Activated CD8-positive, alpha-beta T cell treated with anti-CD3 and anti-CD28 coated beads for 36 hours (primary cell): ENCODE results near the gene TSGA10IP. TPM values are rescaled to one million over a fixed set of nuclear protein-coding genes. Genes with fewer than 3 reads are reported as not detected.

ENCODE experiments used
- ATAC-seq: fragments of 200-7000 bp; cut with Tn5 transposase; one replicate; pipeline ENCODE4 v1.10.0; 2021; ENCODE audit warnings: mild to moderate bottlenecking, moderate library complexity
- CTCF ChIA-PET: fragments of 350-600 bp; sonication (Branson Sonifier 250); formaldehyde crosslinking; loops from one replicate; lab custom pipeline; 2021; ENCODE audit warnings: antibody characterized with exemption; lab: Charles Lee
- POLR2A ChIA-PET: fragments of 350-600 bp; sonication (Branson Sonifier 250); formaldehyde crosslinking; loops from one replicate; lab custom pipeline; 2021; ENCODE audit warnings: antibody characterized with exemption; lab: Charles Lee
- DNase-seq: peaks from one replicate; pipeline ENCODE4 v3.0.0-alpha.2; 2020
- H3K27ac Mint-ChIP-seq: one replicate; pipeline ENCODE4 v1.8.0; 2021; ENCODE audit warnings: mild to moderate bottlenecking, mixed read lengths
- H3K27me3 Mint-ChIP-seq: one replicate; pipeline ENCODE4 v1.8.0; 2021; ENCODE audit warnings: mixed read lengths
- H3K36me3 Mint-ChIP-seq: one replicate; pipeline ENCODE4 v1.8.0; 2021; ENCODE audit warnings: low read depth, mixed read lengths
- H3K4me1 Mint-ChIP-seq: one replicate; pipeline ENCODE4 v1.8.0; 2021; ENCODE audit warnings: low read depth, mixed read lengths
- H3K4me3 Mint-ChIP-seq: one replicate; pipeline ENCODE4 v1.8.0; 2021; ENCODE audit warnings: mild to moderate bottlenecking, moderate library complexity, mixed read lengths
- H3K9me3 Mint-ChIP-seq: one replicate; pipeline ENCODE4 v1.8.0; 2021; ENCODE audit warnings: mixed read lengths
- CTCF ChIP-seq: fragments of 200-600 bp; IDR thresholded peaks from one replicate; pipeline ENCODE4 v1.8.0; 2022; ENCODE audit warnings: antibody characterized with exemption, mild to moderate bottlenecking
- intact Hi-C: fragments of 100-400 bp; cut with micrococcal nuclease; formaldehyde crosslinking; loops from one replicate; pipeline ENCODE4 v1.10.0; 2022
- total RNA-seq, 2 experiments: library from RNA; stranded (reverse); gene quantifications; one replicate each; pipeline ENCODE4 v1.2.3, GENCODE V29; 2021

The TSGA10IP gene
- total RNA-seq, 2 experiments from 2014 or later: not detected

- CTCF ChIA-PET: interaction anchor here (1.3 kb wide), 1 partner anchor 9 kb away, joined by 3 read pairs; no protein-coding TSS in a partner anchor
- Mint-ChIP-seq H3K4me3 (no peak overlapping the region), H3K27me3 (no peaks in the 10 kb centered on the region), H3K36me3 (no peaks in the 10 kb centered on the region), H3K4me1 (peaks cover 7% of the 10 kb centered on the region), H3K9me3 (no peaks in the 10 kb centered on the region), H3K27ac (no peak overlapping the region)
- TF ChIP-seq CTCF: no peak
- intact Hi-C loops: no loop called here
- ATAC-seq (no peak), DNase-seq (no peak)
- POLR2A ChIA-PET: interaction anchor here (0.7 to 0.9 kb wide), 2 partner anchors 75 to 91 kb away, joined by 3 to 4 read pairs; no protein-coding TSS in a partner anchor
Measured at GRCh38 chr11:65952052-65952521, 6.8 kb downstream of the TSGA10IP start.

- no peak overlapping the region for H3K4me3 Mint-ChIP-seq
- H3K36me3 Mint-ChIP-seq: no peaks in the 10 kb centered on the region
- DNase-seq (no peak), ATAC-seq (no peak)
- ChIA-PET POLR2A (interaction anchor here (1.8 kb wide), 1 partner anchor 63 kb away, joined by 5 read pairs; the partner anchor contains the start of gene CCDC85B), CTCF (interaction anchor here (0.6 to 1.3 kb wide), 2 partner anchors 10 to 35 kb away, joined by 3 read pairs; no protein-coding TSS in a partner anchor)
- intact Hi-C loops: no loop called here
- TF ChIP-seq CTCF: no peak
- peaks cover 18% of the 10 kb centered on the region for H3K4me1 Mint-ChIP-seq
- H3K27ac Mint-ChIP-seq: no peak overlapping the region
- no peaks in the 10 kb centered on the region for H3K27me3 Mint-ChIP-seq
- no peaks in the 10 kb centered on the region for H3K9me3 Mint-ChIP-seq
Measured at GRCh38 chr11:65953471-65953870, 8.2 kb downstream of the TSGA10IP start.

- Mint-ChIP-seq H3K27ac (no peak overlapping the region), H3K4me3 (no peak overlapping the region), H3K27me3 (no peaks in the 10 kb centered on the region), H3K9me3 (no peaks in the 10 kb centered on the region), H3K36me3 (no peaks in the 10 kb centered on the region), H3K4me1 (peaks cover 20% of the 10 kb centered on the region)
- TF ChIP-seq CTCF: no peak
- ATAC-seq (no peak), DNase-seq (no peak)
- intact Hi-C loops: no loop called here
- ChIA-PET CTCF (interaction anchor here (1.2 kb wide), 1 partner anchor 38 kb away, joined by 3 read pairs; no protein-coding TSS in a partner anchor), POLR2A (interaction anchor here (1.8 kb wide), 1 partner anchor 64 kb away, joined by 5 read pairs; the partner anchor contains the start of gene CCDC85B)
Measured at GRCh38 chr11:65954771-65955170, 9.5 kb downstream of the TSGA10IP start.

- ChIA-PET CTCF (interaction anchor here (0.8 to 2.4 kb wide), 6 partner anchors 59 to 109 kb away, joined by 3 to 11 read pairs (median 3); partner anchors contain the start of genes CCDC85B, FIBP and MUS81), POLR2A (interaction anchor here (0.7 to 7.2 kb wide), 7 partner anchors 30 to 538 kb away, joined by 3 to 54 read pairs (median 6); partner anchors contain the start of genes BANF1, CCDC85B, FIBP and FOSL1)
- H3K9me3 Mint-ChIP-seq: no peaks in the 10 kb centered on the region
- ATAC-seq (no peak), DNase-seq (no peak)
- H3K36me3 Mint-ChIP-seq: peaks cover 13% of the 10 kb centered on the region
- H3K27ac Mint-ChIP-seq: peak overlapping the region; percentile 93
- no peaks in the 10 kb centered on the region for H3K27me3 Mint-ChIP-seq
- no peak for TF ChIP-seq CTCF
- intact Hi-C loops: no loop called here
- no peak overlapping the region for H3K4me3 Mint-ChIP-seq
- H3K4me1 Mint-ChIP-seq: peaks cover 41% of the 10 kb centered on the region
Measured at GRCh38 chr11:65958291-65958690, 13.0 kb downstream of the TSGA10IP start.

GRCh38 chr11:65958774-65959420, 13.6 kb downstream of the TSGA10IP start:
- H3K36me3 Mint-ChIP-seq: peaks cover 16% of the 10 kb centered on the region
- ChIA-PET CTCF (interaction anchor here (0.8 to 3.6 kb wide), 7 partner anchors 60 to 109 kb away, joined by 3 to 17 read pairs (median 3); partner anchors contain the start of genes CCDC85B, FIBP and MUS81), POLR2A (interaction anchor here (0.7 to 7.2 kb wide), 8 partner anchors 28 to 539 kb away, joined by 3 to 54 read pairs (median 5); partner anchors contain the start of genes BANF1, CCDC85B, FIBP and FOSL1)
- H3K4me3 Mint-ChIP-seq: no peak overlapping the region
- peak overlapping the region; percentile 93 for H3K27ac Mint-ChIP-seq
- intact Hi-C loops: no loop called here
- no peak for ATAC-seq
- TF ChIP-seq CTCF: no peak
- no peaks in the 10 kb centered on the region for H3K9me3 Mint-ChIP-seq
- H3K27me3 Mint-ChIP-seq: no peaks in the 10 kb centered on the region
- no peak for DNase-seq
- H3K4me1 Mint-ChIP-seq: peaks cover 45% of the 10 kb centered on the region
